Glomerular visceral epithelial cell (primary cell): Measurements from ENCODE around the gene ELFN2.
A peak's percentile ranks its signal among the peaks of the same experiment; 100 is the strongest.

Experiments used
- DNase-seq: peaks from one replicate; pipeline ENCODE4 v3.0.0-alpha.2; 2016; ENCODE audit errors: extremely low spot score

The ELFN2 gene

DNA sequence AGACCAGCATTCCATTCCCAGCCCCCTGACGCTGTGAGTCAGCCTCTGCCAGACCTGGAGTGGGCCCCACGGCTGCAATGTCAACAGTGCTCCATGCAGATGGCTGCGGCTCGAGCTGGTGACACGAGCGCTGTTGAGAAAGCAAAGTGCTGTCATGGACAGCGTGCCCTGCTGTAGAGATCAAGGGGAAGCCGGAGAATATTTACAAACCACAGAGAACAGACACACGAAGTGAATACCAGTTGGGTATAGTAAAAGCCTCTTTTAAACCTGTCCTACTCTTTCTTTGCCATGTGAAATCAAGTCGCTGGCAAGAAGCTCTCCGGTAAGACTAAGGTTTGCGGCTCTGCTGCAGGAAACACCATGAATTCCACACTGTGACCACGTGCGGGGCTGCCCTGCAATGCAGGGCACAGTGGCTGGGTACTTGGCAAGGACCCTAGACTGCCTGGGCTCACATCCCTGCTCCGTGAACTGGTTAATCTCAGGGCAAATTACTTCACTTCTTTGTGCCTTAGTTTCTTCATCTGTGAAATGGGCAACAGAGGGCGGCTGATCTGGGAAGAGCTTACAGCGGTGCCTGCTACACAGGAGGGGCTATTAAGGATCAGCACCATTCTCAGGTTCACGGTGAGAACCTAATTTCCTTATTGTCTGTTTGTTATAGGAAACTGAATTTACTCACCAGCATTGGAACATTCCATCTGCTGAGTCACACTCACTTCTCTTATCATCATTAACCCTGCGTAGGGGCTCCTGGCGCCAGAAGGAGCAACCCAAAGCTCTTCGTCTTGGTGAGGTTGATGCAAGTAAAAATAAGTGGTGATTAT lies 27.8 kb upstream of the ELFN2 start:
- peak; percentile 86 for DNase-seq

DNA sequence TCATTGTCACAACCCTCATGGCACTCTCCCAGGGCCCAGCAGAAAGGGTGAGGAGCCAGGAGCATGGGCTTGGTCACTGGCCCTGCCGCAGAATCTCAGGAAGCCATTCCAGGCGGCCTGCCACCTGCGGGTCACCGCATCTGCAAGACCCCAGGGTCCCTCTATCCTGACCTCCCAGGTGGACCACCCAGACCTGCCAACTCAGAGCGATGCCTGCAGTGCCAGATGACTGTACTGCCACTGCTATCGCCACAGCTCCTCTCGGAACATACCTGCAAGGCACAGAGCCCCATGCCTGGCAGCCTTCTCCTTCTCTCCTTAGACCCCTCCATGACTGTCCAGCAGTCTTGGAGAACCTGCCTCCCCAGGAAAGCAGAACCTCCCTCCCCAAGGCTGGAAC lies 26.4 kb upstream of the ELFN2 start:
- DNase-seq: no peak

DNA sequence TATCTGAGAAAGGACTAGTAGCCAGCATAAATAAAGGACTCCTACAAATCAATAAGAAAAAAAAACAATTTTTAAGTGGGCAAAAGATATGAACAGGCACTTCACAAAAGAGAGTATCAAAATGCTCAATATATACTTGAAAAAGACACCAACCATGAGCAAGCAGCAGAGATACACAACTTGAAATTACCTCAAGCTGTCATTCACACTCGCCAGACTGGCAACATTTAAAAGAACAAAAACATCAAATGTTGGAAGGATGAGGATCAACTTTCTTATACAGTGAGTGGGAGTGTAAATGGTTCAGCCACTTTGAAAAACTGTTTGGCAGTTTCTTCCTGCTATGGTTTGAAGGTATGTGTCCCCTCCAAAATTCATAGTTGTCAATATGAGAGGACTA lies 23.9 kb upstream of the ELFN2 start:
- no peak for DNase-seq

DNA sequence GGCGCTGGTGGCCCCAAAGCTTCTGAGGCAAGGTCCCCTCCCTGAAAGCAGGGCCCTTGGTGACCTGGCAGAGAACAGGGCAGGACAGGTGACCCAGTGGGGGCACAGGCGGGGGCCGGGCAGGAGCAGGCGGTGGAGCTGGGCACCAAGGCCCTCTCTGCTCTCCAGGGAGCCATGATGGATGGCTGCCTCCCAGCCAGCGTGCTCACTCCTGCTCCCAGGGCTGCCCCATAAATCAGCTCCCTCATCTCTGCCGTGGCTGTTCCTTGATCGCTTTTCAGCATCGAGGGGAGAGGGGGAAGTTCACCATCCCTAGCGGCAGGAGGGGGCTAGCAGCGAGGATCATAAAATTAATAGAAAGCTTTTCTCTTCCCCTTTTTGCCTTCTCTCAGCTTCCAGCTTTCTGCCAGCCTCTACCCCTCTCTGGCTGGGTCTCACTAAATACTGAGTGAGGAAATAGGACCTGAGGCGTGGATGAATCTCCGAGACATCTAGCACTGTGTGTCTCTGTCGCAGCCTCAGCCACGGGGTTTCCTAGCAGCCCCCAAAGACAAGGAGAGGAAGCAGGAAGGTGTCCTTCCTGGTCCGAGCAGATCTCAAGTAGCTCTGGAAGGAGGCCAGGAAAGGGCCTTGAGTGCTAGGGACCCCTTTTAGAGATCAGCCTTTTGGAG lies 22.2 kb upstream of the ELFN2 start:
- no peak for DNase-seq

DNA sequence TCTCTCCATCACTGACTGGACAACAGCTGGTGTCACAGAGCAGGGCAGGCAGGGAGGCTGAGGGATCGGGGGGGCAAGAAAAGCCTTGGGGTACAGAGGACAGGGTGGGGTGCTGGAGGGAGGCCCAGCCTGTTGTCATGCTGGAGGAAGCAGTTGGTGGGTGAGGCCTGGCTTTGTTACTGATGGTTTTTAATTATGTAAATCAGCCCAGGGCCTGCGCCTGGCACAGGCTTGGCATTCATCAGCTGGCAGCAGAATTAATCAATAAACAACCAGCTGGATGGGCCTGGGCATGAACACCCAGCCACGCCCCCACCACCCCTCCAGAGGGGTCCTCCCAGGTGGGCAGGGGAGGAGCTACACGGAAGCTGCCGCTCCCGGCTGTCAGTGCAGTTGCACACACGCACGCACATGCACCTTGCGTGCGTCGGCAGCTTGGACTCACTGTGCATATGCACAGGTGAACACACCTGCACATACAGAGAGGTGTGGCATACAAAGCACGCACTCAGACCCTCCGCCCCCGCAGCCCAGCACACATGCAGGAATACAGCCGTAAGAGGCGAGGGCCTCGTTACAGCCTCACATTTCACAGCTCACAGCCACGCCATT lies 21.3 kb upstream of the ELFN2 start:
- DNase-seq: no peak

DNA sequence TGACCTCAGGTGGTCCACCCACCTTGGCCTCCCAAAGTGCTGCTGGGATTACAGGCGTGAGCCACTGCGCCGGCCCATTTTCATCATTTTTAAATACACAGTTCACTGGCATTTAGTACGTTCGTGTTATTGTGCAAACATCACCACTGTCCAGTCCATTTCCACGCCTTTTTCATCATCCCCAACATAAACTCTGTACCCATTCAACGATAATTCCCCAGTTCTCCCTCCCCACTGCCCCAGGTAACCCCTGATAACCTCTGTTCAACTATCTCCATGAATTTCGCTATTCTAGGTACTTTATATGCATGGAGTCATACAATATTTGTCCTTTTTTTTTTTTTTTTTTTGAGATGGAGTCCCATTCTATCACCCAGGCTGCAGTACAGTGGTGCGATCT lies 18.2 kb upstream of the ELFN2 start:
- DNase-seq: no peak

DNA sequence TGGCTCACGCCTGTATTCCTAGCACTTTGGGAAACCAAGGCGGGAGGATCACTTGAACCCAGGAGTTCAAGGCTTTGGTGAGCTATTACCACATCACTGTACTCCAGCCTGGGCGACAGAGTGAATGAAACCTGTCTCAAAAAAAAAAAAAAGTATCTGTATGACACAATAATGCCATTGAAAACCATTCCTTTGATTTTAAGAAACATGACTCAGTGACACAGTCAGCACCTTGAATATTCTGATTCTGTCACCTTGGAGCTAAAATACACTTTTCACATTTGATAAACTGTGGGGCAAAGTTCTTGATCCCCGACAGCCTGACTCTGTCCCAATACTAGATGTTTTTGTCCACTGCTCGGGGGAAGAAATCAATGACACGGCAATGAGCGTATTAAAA lies 16.7 kb upstream of the ELFN2 start:
- DNase-seq: no peak

DNA sequence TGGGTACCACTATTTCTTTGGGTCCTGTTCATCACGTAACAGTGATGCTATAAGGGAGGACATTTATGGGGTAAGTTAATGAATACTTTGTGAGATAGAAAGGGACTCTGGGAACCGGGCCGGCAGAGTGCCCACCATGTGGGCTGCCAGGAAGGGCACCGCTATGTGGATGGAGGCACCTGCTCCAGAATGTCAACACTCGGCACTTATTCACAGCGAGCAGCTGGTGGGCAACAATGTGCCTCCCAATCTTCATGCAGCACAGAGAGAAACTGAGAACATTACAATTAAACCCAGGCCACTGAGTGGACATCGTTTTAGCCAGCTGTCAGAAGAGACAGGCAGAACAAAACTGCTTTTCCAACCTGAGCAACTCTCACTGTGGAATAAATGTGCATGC lies 15.8 kb upstream of the ELFN2 start:
- no peak for DNase-seq

DNA sequence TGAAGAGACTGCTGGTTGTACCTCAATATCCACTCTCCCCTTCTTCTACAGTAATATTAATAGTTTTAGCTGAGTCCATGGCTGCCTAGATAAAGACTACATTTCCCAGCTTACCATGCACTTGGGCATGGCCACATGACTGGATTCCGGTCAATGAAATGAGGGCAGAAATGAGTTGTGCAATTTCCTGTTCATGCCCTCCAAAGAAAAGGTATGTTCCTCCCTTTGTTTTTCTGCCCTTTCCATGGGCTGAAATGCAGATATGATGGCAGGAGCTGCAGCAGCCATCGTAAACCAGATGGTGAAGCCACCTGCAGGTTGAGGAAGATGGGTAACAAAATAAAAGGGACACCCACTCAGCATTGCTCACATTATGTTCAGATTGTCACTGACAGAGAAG lies 15.3 kb upstream of the ELFN2 start:
- DNase-seq: peak; percentile 26

DNA sequence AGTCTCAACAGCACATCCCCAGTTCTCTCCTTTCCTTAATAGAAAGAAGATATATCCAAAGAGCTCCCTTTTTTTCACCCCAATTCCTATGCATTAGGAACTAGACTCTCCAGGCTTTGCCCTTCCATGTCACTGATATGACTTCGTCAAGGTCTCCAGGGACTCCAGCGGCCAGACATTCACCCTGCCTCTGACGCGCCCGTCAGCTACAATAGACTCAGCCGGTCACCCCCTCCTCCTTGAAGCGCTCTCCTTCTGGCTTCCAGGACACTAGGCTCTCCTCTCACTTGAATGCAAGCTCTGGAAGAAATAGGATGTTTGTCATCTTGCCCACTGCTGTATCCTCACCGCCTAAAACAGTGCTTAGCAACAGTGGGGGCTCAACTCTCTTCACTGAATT lies 14.9 kb upstream of the ELFN2 start:
- DNase-seq: no peak

DNA sequence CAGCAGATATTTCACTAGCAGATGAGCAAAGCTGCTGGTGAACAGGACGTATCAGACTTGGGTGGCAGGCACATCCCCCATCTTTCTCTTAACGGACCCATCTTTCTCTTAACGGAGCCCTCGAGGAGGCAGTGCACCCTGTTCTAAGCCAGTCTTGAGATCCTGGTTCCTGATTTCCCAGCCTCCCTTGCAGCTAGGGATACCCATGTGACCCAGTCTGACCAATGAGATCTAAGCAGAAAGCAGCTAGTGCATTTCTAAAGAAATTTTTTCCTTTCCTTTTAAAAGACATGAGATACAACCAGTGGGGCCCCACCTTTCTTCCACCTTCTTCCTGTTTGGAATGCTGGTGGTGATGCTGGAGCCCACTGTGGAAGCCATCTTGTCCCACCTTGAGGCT lies 13.6 kb upstream of the ELFN2 start:
- DNase-seq: no peak

DNA sequence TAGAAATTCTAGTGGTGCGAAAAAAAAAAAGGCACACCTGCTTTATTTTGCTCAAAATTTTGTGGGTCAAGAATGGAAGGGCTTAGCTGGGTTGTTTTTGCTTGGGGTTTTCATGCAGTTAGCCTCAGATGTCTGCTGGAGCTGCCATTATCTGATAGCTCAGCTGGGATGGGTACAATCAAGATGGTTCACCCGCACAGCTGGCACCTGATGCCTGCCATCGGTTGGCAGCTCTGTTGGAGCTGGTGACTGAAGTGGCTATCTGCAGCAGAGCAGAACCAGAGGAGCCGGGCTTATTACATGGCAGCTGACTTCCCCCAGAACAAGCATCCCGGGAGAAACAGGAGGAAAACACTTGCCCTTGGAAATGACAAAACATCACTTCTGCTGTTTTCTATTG lies 12.1 kb upstream of the ELFN2 start:
- DNase-seq: no peak

DNA sequence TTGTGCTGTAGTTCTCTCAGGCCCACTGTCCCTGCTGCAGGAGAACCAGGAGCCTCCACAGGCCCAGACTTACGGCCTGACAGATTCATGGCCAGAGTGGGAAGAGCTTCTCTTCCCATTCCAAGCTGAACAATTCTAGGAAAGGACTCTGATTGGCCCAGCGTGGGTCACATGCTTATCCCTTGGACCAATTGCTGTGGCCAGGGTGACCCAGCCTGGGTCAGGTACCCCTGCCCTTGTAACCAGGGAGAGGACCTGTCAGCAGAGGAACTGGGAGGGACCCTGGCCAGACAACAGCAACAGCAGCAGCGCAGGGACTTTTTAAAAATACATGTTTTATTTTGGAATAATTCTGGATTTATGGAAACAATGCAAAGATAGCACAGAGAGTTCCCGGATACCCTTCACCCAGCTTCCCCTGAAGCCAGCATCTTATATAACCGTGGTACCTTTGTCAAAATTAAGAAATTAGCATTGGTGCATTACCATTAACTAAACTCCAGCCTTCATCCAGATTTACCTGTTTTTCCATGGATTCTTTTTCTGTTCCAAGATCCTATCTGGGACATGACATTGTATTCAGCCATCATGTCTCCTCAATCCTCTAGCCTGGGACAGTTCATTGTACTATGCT lies 8.8 kb upstream of the ELFN2 start:
- DNase-seq: no peak

DNA sequence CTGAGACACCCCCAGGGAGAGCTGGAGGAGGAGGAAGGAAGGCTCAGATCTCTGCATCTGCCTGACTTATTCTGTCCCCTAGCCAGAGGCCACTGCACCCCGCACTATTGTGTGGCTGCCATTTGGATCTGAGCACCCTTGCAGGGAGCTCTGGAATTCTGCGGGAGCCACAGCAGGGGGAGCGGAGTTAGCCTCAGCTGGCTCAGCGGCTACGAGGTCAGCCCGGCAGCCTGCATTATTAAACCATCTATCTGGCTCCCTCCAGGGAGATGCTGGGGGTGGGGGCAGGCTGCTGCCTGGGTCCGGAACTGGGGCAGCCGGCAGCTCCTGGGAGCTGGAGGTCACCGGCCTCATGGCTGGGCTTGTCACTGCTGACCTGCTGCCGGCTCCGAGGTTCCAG lies 6.5 kb upstream of the ELFN2 start:
- no peak for DNase-seq

DNA sequence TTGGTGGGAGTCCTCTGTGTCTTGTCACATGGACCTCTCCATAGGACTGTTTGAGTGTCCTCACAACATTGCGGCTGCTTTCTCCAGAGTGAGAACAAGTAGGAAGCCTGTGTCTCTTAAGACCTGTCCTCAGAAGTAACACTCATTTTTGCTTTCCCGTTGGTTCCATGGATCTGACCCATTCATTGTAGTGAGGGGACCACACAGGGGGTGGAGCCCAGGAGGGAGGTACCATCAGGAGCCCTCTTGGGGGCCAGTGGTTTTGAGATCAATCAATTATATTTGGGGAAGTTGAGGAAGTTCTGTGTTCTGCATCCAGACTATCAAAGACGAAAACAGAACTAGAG lies 5.4 kb upstream of the ELFN2 start:
- DNase-seq: no peak

DNA sequence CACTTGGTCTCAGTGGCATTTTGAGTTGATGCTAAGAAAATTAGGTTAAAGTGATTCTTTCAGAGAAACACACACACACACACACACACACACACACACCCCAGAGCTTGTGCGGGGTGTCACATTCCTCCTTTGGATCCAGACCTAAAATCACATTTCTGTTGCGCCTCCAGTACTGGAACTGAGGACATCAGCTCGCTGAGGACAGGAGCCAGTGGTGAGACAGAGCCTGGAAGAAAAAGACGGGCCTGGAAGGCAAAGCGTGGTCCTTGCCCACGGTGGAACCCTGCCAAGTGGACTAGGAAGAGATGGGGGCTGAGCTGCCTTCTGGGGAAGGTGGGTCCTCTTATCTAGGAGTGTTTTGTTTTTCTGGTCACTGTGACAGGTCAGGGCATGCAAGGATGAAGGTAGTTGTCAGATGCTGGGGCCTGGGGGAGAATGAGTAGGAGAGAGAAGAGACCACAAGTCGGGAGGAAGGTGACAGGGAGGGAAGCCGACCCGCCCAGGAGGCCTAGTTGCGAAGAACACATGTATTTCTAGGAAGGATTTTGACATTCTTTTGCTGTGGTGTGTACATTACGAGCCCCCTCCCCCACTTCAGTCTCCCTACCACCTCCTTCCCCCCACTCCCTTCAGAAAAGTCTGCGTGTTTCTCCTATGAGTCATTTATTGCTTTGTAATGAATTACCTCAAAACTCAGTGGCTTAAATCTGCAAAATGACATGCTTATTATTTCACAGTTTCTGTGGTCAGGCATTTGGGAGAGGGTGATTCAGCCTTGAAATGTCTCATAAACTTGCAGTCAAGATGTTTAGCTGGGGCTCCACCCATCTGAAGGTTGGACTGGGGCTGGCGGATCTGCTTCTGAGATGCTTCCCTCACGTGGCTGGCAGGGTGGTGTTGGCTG lies 4.8 kb upstream of the ELFN2 start:
- DNase-seq: peak; percentile 99

DNA sequence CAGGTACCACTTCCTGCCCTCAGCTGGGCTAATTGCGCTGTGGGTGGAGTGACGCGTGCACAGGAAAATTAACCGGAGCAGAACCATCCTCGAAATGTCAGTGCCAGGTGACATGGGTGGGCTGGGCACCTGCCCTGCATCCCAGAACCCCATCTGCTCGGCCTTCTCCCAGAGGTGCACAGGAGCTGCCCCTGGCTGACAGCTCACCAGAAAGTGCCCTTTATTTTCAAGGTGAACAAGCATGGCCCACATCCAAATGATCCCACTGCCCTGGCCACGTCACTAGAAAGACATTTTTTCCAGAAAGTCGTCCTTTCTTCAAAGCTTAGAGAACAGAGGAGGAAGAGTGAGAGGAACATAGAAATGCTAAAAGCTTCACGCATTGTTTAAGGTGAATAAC lies 4.1 kb upstream of the ELFN2 start:
- DNase-seq: peak; percentile 73

DNA sequence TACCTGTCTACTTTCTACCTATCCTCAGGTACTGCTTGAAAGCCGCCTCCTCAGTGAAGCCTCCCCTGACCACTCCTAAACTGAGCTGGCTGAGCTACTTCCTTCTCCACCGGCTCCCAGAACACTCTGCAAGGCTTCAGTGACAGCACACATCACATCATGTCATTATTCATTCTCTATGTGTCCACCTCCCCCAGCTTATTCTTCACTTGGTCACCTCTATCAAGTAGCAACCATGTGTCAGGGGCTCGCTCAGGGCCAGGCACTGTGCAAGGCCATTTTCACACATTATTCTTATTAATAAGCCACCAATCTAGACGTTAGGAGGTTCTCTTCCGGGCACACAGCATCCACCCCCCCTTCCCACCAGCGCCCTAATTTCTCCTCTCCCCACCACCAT lies 3.7 kb upstream of the ELFN2 start:
- no peak for DNase-seq

DNA sequence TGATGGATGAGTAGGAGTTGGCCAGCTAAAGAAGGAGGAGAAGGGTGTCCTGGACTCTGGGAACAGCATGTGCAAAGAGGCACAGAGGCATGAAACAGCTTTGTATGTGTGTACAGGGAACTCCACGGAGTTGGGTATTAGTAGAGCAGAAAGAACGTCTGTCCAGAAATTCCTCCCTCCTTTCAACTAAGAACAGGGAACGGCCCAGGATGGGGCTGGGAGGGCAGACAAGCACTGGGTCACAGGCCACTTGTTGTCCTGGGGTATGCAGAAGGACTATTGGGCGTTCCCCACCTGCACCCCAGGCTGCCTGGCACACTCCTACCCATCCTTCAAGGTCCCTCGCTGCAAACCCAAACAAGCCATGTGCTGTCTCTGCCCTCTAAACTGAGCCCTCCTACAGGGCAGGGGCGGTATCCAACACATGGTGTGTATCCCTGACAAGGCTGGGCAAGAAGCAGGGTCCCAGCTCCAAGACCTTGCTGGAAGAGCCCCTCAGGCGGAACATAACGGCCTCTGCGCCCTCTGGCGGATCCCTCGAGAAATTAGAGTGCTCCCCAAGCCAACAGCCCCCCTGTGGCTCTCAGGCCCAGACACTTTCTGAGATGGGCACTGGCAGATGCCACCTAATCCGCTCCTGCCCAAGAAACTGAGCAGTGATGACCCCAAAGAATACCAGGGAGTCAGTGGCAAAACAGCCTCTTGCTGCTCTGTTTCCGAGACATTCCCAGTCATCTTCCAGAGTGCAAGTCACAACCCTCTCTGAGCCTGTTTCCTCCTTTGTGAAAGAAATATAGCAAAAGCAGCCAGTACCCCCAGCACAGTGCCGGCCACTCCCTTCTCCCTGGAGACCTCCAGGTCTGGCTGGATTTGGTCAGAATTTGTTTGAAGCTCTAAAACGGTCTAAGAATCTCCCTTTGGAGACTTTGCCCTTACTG lies 1.6 kb upstream of the ELFN2 start:
- peak; percentile 58 for DNase-seq
